WTC11 (cell line): ENCODE measurements around the gene ADAMTS7. TPM values are rescaled to one million over a fixed set of nuclear protein-coding genes. Genes with fewer than 3 reads are reported as not detected.

Experiments used
- ATAC-seq: fragments of 200-7000 bp; cut with Tn5 transposase; 2 replicates; pipeline ENCODE4 v1.10.0; 2021; ENCODE audit warnings: mild to moderate bottlenecking, moderate library complexity
- CTCF ChIA-PET: fragments of 300-600 bp; sonication (Branson Sonifier 250); formaldehyde crosslinking; loops from one replicate; lab custom pipeline; 2021; ENCODE audit warnings: antibody characterized with exemption; lab: Charles Lee
- POLR2A ChIA-PET: fragments of 350-600 bp; sonication (Branson Sonifier 250); formaldehyde crosslinking; loops from one replicate; lab custom pipeline; 2021; ENCODE audit warnings: antibody characterized with exemption; lab: Charles Lee
- DNase-seq: peaks from one replicate; pipeline ENCODE4 v3.0.0; 2021; ENCODE audit warnings: low spot score
- H3K27ac Mint-ChIP-seq: 2 replicates; pipeline ENCODE4 v1.8.0; 2021; ENCODE audit warnings: mixed read lengths
- H3K27me3 Mint-ChIP-seq: 2 replicates; pipeline ENCODE4 v1.8.0; 2021; ENCODE audit warnings: low read depth, mild to moderate bottlenecking, moderate library complexity, mixed read lengths
- H3K36me3 Mint-ChIP-seq: 2 replicates; pipeline ENCODE4 v1.8.0; 2021; ENCODE audit warnings: mixed read lengths
- H3K4me1 Mint-ChIP-seq: 2 replicates; pipeline ENCODE4 v1.8.0; 2022; ENCODE audit warnings: mixed read lengths
- H3K4me3 Mint-ChIP-seq: 2 replicates; pipeline ENCODE4 v1.8.0; 2021; ENCODE audit warnings: mild to moderate bottlenecking, moderate library complexity, mixed read lengths
- H3K9me3 Mint-ChIP-seq: 2 replicates; pipeline ENCODE4 v1.8.0; 2021; ENCODE audit warnings: mixed read lengths
- AFF4 ChIP-seq: sonication (generic); formaldehyde crosslinking; IDR thresholded peaks from 2 replicates; pipeline ENCODE4 v1.8.1; 2023; ENCODE audit warnings: mild to moderate bottlenecking, missing genetic modification reagents, borderline replicate concordance
- CREB1 ChIP-seq: sonication (generic); formaldehyde crosslinking; IDR thresholded peaks from 2 replicates; pipeline ENCODE4 v1.8.0; 2023; ENCODE audit warnings: mild to moderate bottlenecking, missing genetic modification reagents
- E2F4 ChIP-seq: sonication (generic); formaldehyde crosslinking; IDR thresholded peaks from 2 replicates; pipeline ENCODE4 v1.8.1; 2022; ENCODE audit warnings: low read depth, mild to moderate bottlenecking, moderate library complexity, missing genetic modification reagents, borderline replicate concordance
- EMX1 ChIP-seq: fragments of 250-450 bp; sonication (Bioruptor Pico); IDR thresholded peaks from 2 replicates; pipeline ENCODE4 v1.8.0; 2021; ENCODE audit warnings: mild to moderate bottlenecking
- ERG ChIP-seq: fragments of 250-450 bp; sonication (Bioruptor Pico); IDR thresholded peaks from 2 replicates; pipeline ENCODE4 v1.8.0; 2021; ENCODE audit warnings: mild to moderate bottlenecking
- ESRRA ChIP-seq: sonication (generic); formaldehyde crosslinking; IDR thresholded peaks from 2 replicates; pipeline ENCODE4 v1.8.1; 2022; ENCODE audit warnings: mild to moderate bottlenecking, missing genetic modification reagents, borderline replicate concordance
- ETV6 ChIP-seq: sonication (generic); formaldehyde crosslinking; IDR thresholded peaks from 2 replicates; pipeline ENCODE4 v1.8.1; 2022; ENCODE audit warnings: mild to moderate bottlenecking, missing genetic modification reagents
- FOXK1 ChIP-seq: sonication (generic); formaldehyde crosslinking; IDR thresholded peaks from 2 replicates; pipeline ENCODE4 v1.8.0; 2022; ENCODE audit warnings: mild to moderate bottlenecking, moderate library complexity, missing genetic modification reagents
- GRHL2 ChIP-seq: fragments of 250-450 bp; sonication (Bioruptor Pico); IDR thresholded peaks from 2 replicates; pipeline ENCODE4 v1.8.0; 2022; ENCODE audit warnings: mild to moderate bottlenecking, moderate library complexity; ENCODE audit not compliant: insufficient replicate concordance, severe bottlenecking
- IRF2 ChIP-seq: sonication (generic); formaldehyde crosslinking; IDR thresholded peaks from 2 replicates; pipeline ENCODE4 v1.8.0; 2022; ENCODE audit warnings: low read depth, missing genetic modification reagents, borderline replicate concordance
- MAX ChIP-seq: sonication (generic); formaldehyde crosslinking; IDR thresholded peaks from 2 replicates; pipeline ENCODE4 v1.8.0; 2022; ENCODE audit warnings: mild to moderate bottlenecking, missing genetic modification reagents
- MLX ChIP-seq: sonication (generic); formaldehyde crosslinking; IDR thresholded peaks from 2 replicates; pipeline ENCODE4 v1.8.1; 2023; ENCODE audit warnings: mild to moderate bottlenecking, missing genetic modification reagents, moderate library complexity
- MYBL2 ChIP-seq: sonication (generic); formaldehyde crosslinking; IDR thresholded peaks from 2 replicates; pipeline ENCODE4 v1.8.1; 2023; ENCODE audit warnings: mild to moderate bottlenecking, moderate library complexity, missing genetic modification reagents
- SMAD3 ChIP-seq: sonication (generic); formaldehyde crosslinking; IDR thresholded peaks from 2 replicates; pipeline ENCODE4 v1.8.0; 2022; ENCODE audit warnings: missing genetic modification reagents, mild to moderate bottlenecking, borderline replicate concordance
- TP53 ChIP-seq: sonication (generic); formaldehyde crosslinking; IDR thresholded peaks from 2 replicates; pipeline ENCODE4 v1.8.1; 2023; ENCODE audit warnings: mild to moderate bottlenecking, missing genetic modification reagents
- ZNF232 ChIP-seq: sonication (generic); formaldehyde crosslinking; IDR thresholded peaks from 2 replicates; pipeline ENCODE4 v1.8.0; 2022; ENCODE audit warnings: mild to moderate bottlenecking, missing genetic modification reagents
- ZNF425 ChIP-seq: fragments of 250-450 bp; sonication (Bioruptor Pico); conservative IDR thresholded peaks from 2 replicates; pipeline ENCODE4 v1.9.0; 2021; ENCODE audit warnings: mild to moderate bottlenecking
- total RNA-seq: library from RNA; stranded (reverse); gene quantifications from 3 replicates; pipeline ENCODE4 v1.2.3, GENCODE V29; 2021

ADAMTS7 gene
- total RNA-seq, 1 experiment from 2014 or later: 70.3 TPM

- no peak for TF ChIP-seq ZNF232 (CRISPR knock-in tag)
- TF ChIP-seq MAX (CRISPR knock-in tag): no peak
- TF ChIP-seq MLX (CRISPR knock-in tag): no peak
- no peak for TF ChIP-seq CREB1 (CRISPR knock-in tag)
Observed at GRCh38 chr15:78822514-78822913, 11.2 kb upstream of the ADAMTS7 start (continued).

GRCh38 chr15:78811825-78812183 is 540 bp upstream of the ADAMTS7 start:
- ChIA-PET POLR2A (interaction anchor here (0.6 to 1.8 kb wide), 5 partner anchors 48 to 272 kb away, joined by 3 to 5 read pairs (median 4); partner anchors contain the start of genes CHRNA5 and PSMA4), CTCF (interaction anchor here (0.6 to 3.6 kb wide), 30 partner anchors 9 to 389 kb away, joined by 3 to 26 read pairs (median 6); partner anchors contain the start of genes CTSH and MORF4L1)
- peaks cover 14% of the 10 kb centered on the region for H3K27me3 Mint-ChIP-seq
- H3K27ac Mint-ChIP-seq: no peak overlapping the region
- peak overlapping the region; percentile 56 for H3K4me3 Mint-ChIP-seq
- TF ChIP-seq ZNF425 (CRISPR knock-in tag) (no peak), IRF2 (no peak), AFF4 (CRISPR knock-in tag) (no peak), EMX1 (CRISPR knock-in tag) (no peak), TP53 (CRISPR knock-in tag) (no peak), E2F4 (CRISPR knock-in tag) (no peak), FOXK1 (CRISPR knock-in tag) (no peak), MYBL2 (CRISPR knock-in tag) (no peak)
- ATAC-seq: peak; percentile 6
- H3K4me1 Mint-ChIP-seq: peaks cover 26% of the 10 kb centered on the region
- H3K9me3 Mint-ChIP-seq: no peaks in the 10 kb centered on the region
- no peaks in the 10 kb centered on the region for H3K36me3 Mint-ChIP-seq
- no peak for DNase-seq

- H3K27ac Mint-ChIP-seq: no peak overlapping the region
- no peaks in the 10 kb centered on the region for H3K9me3 Mint-ChIP-seq
- peak overlapping the region; percentile 78 for H3K4me3 Mint-ChIP-seq
- CTCF ChIA-PET: interaction anchor here (0.5 to 3.6 kb wide), 32 partner anchors 10 to 511 kb away, joined by 3 to 26 read pairs (median 5); partner anchors contain the start of genes CHRNA5, CTSH, MORF4L1 and SKIC8
- ATAC-seq (peak; percentile 12), DNase-seq (peak; percentile 60)
- H3K36me3 Mint-ChIP-seq: no peaks in the 10 kb centered on the region
- POLR2A ChIA-PET: interaction anchor here (0.5 to 1.9 kb wide), 5 partner anchors 49 to 294 kb away, joined by 3 to 13 read pairs (median 4); partner anchors contain the start of genes CHRNA5 and MORF4L1
- H3K27me3 Mint-ChIP-seq: peaks cover 14% of the 10 kb centered on the region
- peaks cover 36% of the 10 kb centered on the region for H3K4me1 Mint-ChIP-seq
- TF ChIP-seq MAX (CRISPR knock-in tag) (no peak), ZNF425 (CRISPR knock-in tag) (no peak), ESRRA (CRISPR knock-in tag) (no peak), SMAD3 (CRISPR knock-in tag) (0 out of 2 replicates have a peak, but pooled peaks have one; percentile 40), GRHL2 (CRISPR knock-in tag) (no peak), ETV6 (0 out of 2 replicates have a peak, but pooled peaks have one; percentile 5), IRF2 (no peak), ERG (CRISPR knock-in tag) (no peak)
Observed at GRCh38 chr15:78810362-78811123, 721 bp downstream of the ADAMTS7 start.
